ENCODE data around the gene VMP1.
"Not testable (repeated sequence)": the region's sequence is repeated elsewhere in the genome, so short reads cannot be mapped to it uniquely, and the experiment has no call there.

Gene VMP1

DNA sequence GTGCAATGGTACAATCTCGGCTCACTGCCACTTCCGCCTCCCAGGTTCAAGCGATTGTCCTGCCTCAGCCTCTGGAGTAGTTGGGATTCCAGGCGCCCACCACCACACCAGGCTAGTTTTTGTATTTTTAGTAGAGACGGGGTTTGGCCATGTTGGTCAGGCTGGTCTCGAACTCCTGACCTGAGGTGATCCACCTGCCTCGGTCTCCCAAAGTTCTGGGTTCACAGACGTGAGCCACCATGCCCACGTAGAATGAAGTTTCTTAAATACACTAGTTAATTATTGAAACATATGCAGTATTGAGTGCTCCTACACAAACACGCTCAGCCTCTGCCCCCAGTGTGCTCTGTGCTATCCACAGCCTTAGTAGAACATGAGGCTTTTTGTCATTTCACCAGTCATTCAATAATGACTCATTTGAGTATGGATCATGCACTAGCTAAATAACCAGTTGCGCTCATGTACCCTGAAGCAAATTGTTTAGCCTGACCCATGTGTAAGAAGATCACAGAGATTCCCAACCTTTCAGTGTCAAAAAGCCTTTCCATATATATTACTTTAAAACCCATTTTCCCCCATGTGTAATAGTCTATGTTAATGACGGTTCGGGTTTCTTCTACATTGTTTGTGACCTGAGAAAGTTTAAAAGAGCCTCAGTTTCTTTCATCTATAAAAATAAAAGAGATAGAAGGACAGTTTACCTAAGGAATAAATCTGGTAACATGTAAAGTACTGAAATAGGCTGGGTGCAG is 135.6 kb downstream of the VMP1 start:
- peak; percentile 96 for FAIRE-seq

GRCh38 chr17:59844884-59845594 is 137.6 kb downstream of the VMP1 start:
- no peak for FAIRE-seq

GRCh38 chr17:59845595-59846393 is 138.3 kb downstream of the VMP1 start:
- no peak for FAIRE-seq

DNA sequence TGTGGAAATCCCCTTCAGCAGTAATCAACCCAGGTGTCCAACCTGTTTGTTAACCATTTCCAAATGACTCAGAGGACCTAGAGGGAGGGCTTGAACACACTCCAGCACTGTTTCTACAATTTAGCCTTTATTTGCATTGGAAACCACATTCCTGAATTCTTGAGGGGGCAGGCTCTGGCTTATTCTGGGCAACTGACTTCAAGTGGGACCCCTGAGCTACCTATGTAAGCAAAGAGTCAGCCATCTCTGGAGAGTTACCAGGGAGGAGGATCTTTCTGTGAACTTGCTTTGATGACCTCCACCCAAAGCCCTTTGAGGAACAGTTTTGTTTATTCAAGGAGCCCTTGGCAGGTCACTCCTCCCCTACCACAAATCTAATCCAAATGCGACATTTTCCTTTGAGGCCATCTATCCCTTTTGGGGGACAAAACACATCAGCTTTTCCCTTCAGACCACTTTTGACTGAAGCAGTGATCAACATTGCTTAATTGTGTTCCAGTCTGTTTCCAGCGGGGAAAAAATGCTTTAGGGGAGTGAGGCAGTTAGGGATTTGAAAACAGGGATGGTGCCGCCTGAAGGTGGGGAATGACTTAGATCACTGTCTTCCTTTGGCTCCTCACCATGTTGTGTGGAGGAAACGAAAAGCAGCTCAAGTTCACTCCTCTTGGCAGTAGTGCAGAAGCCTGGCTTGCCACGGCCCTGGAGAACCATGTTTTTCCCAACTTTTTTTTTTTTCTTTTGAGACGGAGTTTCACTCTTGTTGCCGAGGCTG is 139.1 kb downstream of the VMP1 start:
- FAIRE-seq, result peak; percentile 98

GRCh38 chr17:59848385-59848668 is 140.9 kb downstream of the VMP1 start:
- no peak for FAIRE-seq

GRCh38 chr17:59848778-59849177 is 141.3 kb downstream of the VMP1 start:
- FAIRE-seq, result no peak

DNA sequence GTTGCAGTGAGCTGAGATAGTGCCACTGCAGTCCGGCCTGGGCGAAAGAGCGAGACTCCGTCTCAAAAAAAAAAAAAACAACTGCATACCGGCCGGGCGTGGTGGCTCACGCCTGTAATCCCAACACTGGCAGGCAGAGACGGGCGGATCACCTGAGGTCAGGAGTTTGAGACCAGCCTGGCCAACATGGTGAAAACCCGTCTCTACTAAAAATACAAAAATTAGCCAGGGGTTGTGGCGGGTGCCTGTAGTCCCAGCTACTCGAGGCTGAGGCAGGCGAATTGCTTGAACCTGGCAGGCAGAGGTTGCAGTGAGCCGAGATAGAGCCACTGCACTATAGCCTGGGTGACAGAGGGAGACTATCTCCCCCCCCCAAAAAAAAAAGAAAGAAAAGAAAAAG is 142.9 kb downstream of the VMP1 start:
- FAIRE-seq, result not testable (repeated sequence)

DNA sequence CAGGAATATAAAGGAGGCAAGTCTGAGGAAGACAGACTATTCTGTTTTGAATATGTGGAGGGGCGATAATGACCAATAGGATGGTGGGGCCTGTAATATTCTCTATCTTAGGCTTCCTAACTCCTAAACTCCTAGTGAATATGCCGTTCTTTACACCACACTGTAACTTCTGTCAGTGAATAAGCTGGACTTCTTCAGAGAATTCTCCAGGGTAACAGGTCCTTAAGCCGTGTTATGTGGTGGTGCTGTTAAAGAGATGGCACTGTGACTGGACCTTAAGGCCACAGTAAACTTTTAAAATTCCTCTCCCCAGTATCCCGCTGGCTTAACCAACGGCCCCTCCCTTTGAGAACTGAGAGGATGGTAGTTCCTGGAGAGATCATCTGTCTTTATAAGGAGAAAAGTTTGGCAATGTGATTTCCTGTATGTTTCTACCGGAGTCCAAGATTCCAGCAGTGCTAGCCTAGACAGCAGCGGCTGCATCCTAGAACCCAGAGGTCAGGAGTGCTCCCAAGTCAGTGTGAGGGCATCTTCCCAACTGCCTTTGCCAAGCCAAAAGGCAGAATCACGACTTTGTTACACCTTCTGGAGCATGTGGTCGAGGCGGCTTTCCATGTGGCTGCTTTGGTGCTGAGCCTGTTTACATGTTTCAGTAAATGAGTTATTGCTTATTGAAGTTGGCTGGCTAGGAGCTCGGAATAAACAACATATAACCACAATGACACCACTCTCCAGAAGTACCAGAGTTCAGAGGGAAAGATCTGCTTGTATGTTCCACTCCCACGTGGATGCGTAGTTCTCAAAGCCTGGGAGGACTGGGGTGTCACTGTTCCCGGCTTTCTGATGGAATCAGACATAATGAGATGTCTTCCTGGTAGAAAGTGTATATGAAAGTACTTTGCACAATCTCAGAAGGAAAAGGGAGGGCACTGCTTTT is 144.3 kb downstream of the VMP1 start:
- FAIRE-seq, result no peak

GRCh38 chr17:59852847-59853167 is 145.4 kb downstream of the VMP1 start:
- not testable (repeated sequence) for FAIRE-seq

DNA sequence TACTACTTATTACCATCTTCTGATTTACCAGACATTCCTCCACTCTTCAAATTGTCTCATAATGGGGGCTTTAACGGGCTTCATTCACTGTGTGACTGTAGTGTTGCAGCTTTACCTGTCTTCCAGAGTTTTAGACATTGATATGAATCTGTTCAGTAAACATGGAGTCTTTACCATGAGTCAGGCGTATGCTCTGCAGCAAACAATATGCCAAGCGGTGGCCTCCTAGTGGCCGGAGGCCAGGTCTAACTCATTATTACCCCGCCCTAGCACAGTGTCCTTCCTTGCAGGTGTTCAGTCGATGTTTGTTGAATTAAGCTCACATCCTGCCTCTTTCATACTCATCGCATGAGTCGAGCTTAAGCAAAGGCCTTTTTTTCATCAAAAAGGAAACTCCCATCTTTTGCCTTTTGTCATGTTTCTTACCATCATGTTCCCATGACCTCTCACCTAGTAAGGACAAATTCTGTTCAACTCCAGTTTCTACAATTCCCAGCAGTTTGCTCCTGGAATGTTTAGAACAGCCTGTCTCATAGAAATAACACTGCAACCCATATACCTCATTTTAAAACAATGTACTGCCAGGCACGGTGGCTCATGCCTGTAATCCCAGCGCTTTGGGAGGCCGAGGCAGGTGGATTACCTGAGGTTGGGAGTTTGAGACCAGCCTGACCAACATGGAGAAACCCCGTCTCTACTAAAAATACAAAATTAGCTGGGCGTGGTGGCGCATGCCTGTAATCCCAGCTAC is 145.9 kb downstream of the VMP1 start:
- peak; percentile 96 for FAIRE-seq

DNA sequence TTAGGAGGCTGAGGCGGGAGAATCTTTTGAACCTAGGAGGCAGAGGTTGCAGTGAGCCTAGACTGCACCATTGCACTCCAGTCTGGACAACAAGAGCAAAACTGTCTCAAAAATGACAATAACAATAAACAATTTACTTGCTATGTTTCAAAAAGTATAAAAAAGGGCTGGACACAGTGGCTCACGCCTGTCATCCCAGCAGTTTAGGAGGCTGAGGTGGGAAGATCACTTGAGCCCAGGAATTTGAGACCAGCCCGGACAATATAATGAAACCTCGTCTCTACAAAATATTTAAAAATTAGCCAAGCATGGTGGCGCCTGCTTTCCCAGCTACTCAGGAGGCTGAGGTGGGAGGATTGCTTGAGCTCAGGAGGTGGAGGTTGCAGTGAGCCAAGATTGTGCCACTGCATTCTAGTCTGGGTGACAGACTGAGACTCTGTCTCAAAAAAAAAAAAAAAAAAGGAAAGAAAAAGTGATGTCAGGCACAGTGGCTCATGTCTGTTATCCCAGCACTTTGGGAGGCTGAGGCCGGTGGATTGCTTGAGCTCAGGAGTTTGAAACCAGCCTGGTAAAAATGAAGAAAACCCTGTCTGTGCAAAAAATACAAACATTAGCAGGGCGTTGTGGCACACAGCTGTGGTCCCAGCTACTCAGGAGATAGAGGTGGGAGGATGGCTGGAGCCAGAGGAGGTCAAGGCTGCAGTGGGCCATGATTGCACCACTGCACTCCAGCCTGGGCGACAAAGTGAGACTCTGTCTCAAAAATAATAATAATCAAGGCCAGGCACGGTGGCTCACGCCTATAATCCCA is 146.7 kb downstream of the VMP1 start:
- FAIRE-seq, result not testable (repeated sequence)

- peak; percentile 78 for FAIRE-seq
Observed at GRCh38 chr17:59856859-59857794, 149.7 kb downstream of the VMP1 start.

DNA sequence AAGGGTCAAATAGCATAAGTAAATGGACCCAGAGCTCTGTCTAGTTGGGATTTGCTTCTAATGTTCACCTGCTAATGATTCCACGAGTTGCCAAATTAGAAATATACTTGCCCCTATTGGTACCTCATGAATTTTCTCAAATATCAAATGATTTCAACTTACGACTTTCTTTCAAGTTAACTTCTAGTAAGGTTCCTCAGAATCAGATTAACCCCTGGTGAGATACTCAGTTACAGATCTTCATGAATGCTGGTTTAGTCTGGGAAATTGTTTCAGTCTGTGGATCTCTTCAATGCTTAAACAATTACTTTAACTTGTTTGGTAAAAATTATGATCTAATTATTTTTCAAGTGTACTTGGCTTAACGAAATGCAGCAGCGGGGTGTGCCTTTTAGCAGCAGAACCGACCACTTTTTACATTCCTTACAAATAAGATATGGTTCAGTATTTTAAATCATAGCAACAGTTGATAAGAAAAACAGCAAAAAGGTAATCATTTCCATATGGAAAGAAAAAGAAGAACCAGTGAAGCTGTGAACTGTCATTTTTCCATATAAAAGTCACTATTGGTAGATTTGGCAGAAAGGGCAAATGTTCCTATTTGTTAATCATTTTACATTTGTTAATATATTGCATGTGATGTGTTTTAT is 150.8 kb downstream of the VMP1 start:
- FAIRE-seq, result peak; percentile 53

DNA sequence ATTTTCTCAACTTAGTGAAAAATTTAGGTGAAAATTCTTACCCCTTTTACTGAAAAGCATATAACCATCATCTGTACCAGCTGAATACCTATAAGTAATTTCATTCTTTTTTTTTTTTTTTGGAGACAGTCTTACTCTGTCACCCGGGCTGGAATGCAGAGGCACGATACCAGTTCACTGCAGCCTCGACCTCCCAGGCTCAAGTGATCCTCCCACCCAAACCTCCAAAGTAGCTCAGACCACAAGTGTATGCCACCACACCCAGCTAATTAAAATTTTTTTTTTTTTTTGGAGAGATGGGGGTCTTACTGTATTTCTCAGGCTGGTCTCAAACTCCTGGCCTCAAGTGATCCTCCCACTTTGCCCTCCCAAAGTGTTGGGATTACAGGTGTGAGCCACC is 151.5 kb downstream of the VMP1 start:
- FAIRE-seq, result no peak

- FAIRE-seq, result peak; percentile 92
Observed at GRCh38 chr17:59859444-59860025, 152.1 kb downstream of the VMP1 start.

- FAIRE-seq, result no peak
Observed at GRCh38 chr17:59863616-59864015, 156.2 kb downstream of the VMP1 start.

DNA sequence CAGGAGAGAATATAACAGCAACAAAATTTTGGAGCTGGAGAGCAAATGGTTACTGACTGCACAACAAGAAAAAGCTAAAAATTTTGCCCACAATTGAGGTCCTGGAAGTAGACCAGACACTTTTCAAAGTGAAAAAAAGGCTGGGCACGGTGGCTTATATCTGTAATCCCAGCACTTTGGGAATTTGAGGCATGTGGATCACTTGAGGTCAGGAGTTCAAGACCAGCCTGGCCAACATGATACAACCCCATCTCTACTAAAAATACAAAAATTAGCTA is 162.4 kb downstream of the VMP1 start:
- FAIRE-seq, result no peak

- no peak for FAIRE-seq
Observed at GRCh38 chr17:59870482-59870881, 163.0 kb downstream of the VMP1 start.

DNA sequence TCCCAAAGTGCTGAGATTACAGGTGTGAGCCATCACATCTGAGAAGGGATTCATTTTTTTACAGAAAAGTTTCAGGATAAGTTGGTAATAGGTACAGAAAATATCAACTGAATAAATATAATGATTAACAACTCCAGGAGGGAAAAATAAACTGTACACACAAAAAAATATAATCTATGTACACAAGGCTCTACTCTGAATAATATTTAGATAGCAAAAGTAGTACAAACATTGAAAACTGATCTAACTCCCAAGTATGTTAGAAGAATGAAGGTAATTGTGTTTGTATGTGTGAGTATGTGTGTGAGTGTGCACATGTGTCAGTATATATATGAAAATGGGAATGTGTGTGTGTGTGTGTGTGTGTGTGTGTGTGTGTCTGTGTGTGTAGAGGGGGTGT is 164.9 kb downstream of the VMP1 start:
- FAIRE-seq, result no peak

Data from G401.6 (cell line).